T-helper 1 cell (primary cell): Measurements from ENCODE around the gene RHOBTB1.

Experiments used
- DNase-seq, 5 donors: peaks; one replicate each; pipeline ENCODE4 v3.0.0-alpha.2; 2012 to 2020

The RHOBTB1 gene

GRCh38 chr10:60964257-60965235 is 20.6 kb upstream of the RHOBTB1 start:
- DNase-seq = peak in 4 of 5 donors; percentile 8 to 35 (median 25)

GRCh38 chr10:60963441-60964256 is 19.7 kb upstream of the RHOBTB1 start:
- no peak for DNase-seq

- no peak for DNase-seq
Measured at GRCh38 chr10:60962946-60963345, 19.0 kb upstream of the RHOBTB1 start.

- no peak for DNase-seq
Measured at GRCh38 chr10:60960913-60961312, 16.9 kb upstream of the RHOBTB1 start.

- no peak for DNase-seq
Measured at GRCh38 chr10:60960031-60960430, 16.0 kb upstream of the RHOBTB1 start.

GRCh38 chr10:60958892-60959601 is 15.1 kb upstream of the RHOBTB1 start:
- no peak for DNase-seq

- no peak for DNase-seq
Measured at GRCh38 chr10:60957667-60958221, 13.8 kb upstream of the RHOBTB1 start.

GRCh38 chr10:60955957-60956425 is 12.0 kb upstream of the RHOBTB1 start:
- DNase-seq = no peak

- no peak for DNase-seq
Measured at GRCh38 chr10:60955316-60955715, 11.3 kb upstream of the RHOBTB1 start.

- no peak for DNase-seq
Measured at GRCh38 chr10:60954035-60954434, 10.1 kb upstream of the RHOBTB1 start.

- DNase-seq = no peak
Measured at GRCh38 chr10:60953420-60953819, 9.4 kb upstream of the RHOBTB1 start.

- DNase-seq = no peak
Measured at GRCh38 chr10:60952846-60953220, 8.8 kb upstream of the RHOBTB1 start.

- DNase-seq = no peak
Measured at GRCh38 chr10:60952067-60952845, 8.3 kb upstream of the RHOBTB1 start.

GRCh38 chr10:60951272-60951724 is 7.3 kb upstream of the RHOBTB1 start:
- no peak for DNase-seq

- no peak for DNase-seq
Measured at GRCh38 chr10:60950300-60950699, 6.3 kb upstream of the RHOBTB1 start.

GRCh38 chr10:60948851-60949250 is 4.9 kb upstream of the RHOBTB1 start:
- no peak for DNase-seq

- no peak for DNase-seq
Measured at GRCh38 chr10:60944910-60945297, 919 bp upstream of the RHOBTB1 start.

GRCh38 chr10:60943316-60944057 is 498 bp downstream of the RHOBTB1 start:
- peak in 1 of 5 donors; percentile 2 for DNase-seq

- peak in 1 of 5 donors; percentile 41 for DNase-seq
Measured at GRCh38 chr10:60942788-60943315, 1.1 kb downstream of the RHOBTB1 start.

- no peak for DNase-seq
Measured at GRCh38 chr10:60942134-60942787, 1.7 kb downstream of the RHOBTB1 start.
